ENCODE data around the gene ANKMY1.

GRCh38 chr2:240468303-240469238, 89.2 kb downstream of the ANKMY1 start:
- no peak for TF ChIP-seq CTCF (conservative IDR thresholded peaks at IDR 0.05; ENCODE audit: low read depth in 2 of 2)
- TF ChIP-seq EZH2 (IDR thresholded peaks at IDR 0.05; ENCODE audit: low read depth, unreplicated experiment), result no peak
- TF ChIP-seq POLR2AphosphoS5 (IDR thresholded peaks at IDR 0.05; ENCODE audit: low read depth), result no peak
- no peak for TF ChIP-seq EZH2phosphoT487 (IDR thresholded peaks at IDR 0.05; ENCODE audit: unreplicated experiment)
- TF ChIP-seq REST (IDR thresholded peaks at IDR 0.05; ENCODE audit: unreplicated experiment), result no peak
- TF ChIP-seq NANOG (IDR thresholded peaks at IDR 0.05; ENCODE audit: borderline replicate concordance), result no peak
- no peak for TF ChIP-seq JUNB (IDR thresholded peaks at IDR 0.05; ENCODE audit: unreplicated experiment)
